Spleen (tissue), 11 donors: ENCODE data around the gene RARA. TPM values are rescaled to one million over a fixed set of nuclear protein-coding genes. Genes with fewer than 3 reads are reported as not detected.

Experiments
- DNase-seq: peaks from one replicate; pipeline ENCODE4 v3.0.0-alpha.2; 2020
- H3K27ac ChIP-seq, 8 donors: fragments of 200-600 bp; sonication (generic) in 7 of 8; 1 replicate in 4 of 8; 2 replicates in 4 of 8; pipeline versions ENCODE4 v1.5.0 to v1.8.0; 2016 to 2021; ENCODE audit warnings: inconsistent platforms in 4 of 8, mild to moderate bottlenecking in 4 of 8, moderate library complexity in 1 of 8
- H3K27me3 ChIP-seq, 7 donors: fragments of 200-600 bp; sonication (generic) in 6 of 7; replicated peaks in 1 of 7; 1 replicate in 4 of 7; 2 replicates in 3 of 7; pipeline versions ENCODE4 v1.5.0 to v1.8.0; 2016 to 2021; ENCODE audit warnings: inconsistent platforms in 3 of 7, mild to moderate bottlenecking in 1 of 7
- H3K36me3 ChIP-seq, 6 donors: fragments of 200-600 bp; sonication (generic) in 5 of 6; 1 replicate in 4 of 6; 2 replicates in 2 of 6; pipeline versions ENCODE4 v1.5.0 to v1.8.0; 2016 to 2021; ENCODE audit warnings: inconsistent platforms in 2 of 6
- H3K4me1 ChIP-seq, 6 donors: fragments of 200-600 bp; sonication (generic) in 5 of 6; 1 replicate in 3 of 6; 2 replicates in 3 of 6; pipeline versions ENCODE4 v1.5.0 to v1.8.0; 2016 to 2021; ENCODE audit warnings: inconsistent platforms in 3 of 6
- H3K4me3 ChIP-seq, 8 donors: fragments of 200-600 bp; sonication (generic) in 7 of 8; 1 replicate in 4 of 8; 2 replicates in 4 of 8; pipeline versions ENCODE4 v1.5.0 to v1.8.0; 2016 to 2021; ENCODE audit warnings: inconsistent platforms in 4 of 8, mild to moderate bottlenecking in 4 of 8, moderate library complexity in 2 of 8
- H3K9me3 ChIP-seq, 8 donors: fragments of 200-600 bp; sonication (generic) in 7 of 8; 1 replicate in 4 of 8; 2 replicates in 4 of 8; pipeline versions ENCODE4 v1.5.0 to v1.8.0; 2016 to 2021; ENCODE audit warnings: inconsistent platforms in 4 of 8
- POLR2A ChIP-seq, 3 donors: fragments of 450-650 bp; IDR thresholded peaks; one replicate each; pipeline ENCODE4 v1.5.1; 2017; ENCODE audit warnings: antibody characterized with exemption in 3 of 3, mild to moderate bottlenecking in 1 of 3
- POLR2AphosphoS5 ChIP-seq, 3 donors: sonication (generic); formaldehyde crosslinking; IDR thresholded peaks; one replicate each; pipeline ENCODE4 v1.5.1; 2017; ENCODE audit warnings: antibody characterized with exemption in 3 of 3
- WGBS, 5 donors: extraction: QIAGEN DNeasy Blood & Tissue Kit in 3 of 5; methylation state at CpG; one replicate each; pipeline versions ENCODE4 v1.1.5 to v1.1.7; 2013 to 2018; 5-methylcytosine and 5-hydroxymethylcytosine counted together
- intact Hi-C: fragments of 100-400 bp; cut with DNase I; formaldehyde crosslinking; loops from one replicate; pipeline ENCODE4 v1.15.0; 2023; ENCODE audit warnings: low total_unique reads
- polyA plus RNA-seq, 3 donors: library from polyadenylated mRNA; stranded (reverse); fragments of 200-250 nt; gene quantifications; one replicate each; pipeline ENCODE4 v1.2.1, GENCODE V29; 2013
- total RNA-seq, 7 donors: library from RNA; depleted of rRNA in 3 of 7; stranded (reverse); fragments of >200 nt in 3 of 7; fragmentation: NEBNext Ultra II Directional in 4 of 7; extraction: Animal tissue kit (Norgen Biotek cat#: 25700) in 4 of 7; gene quantifications; one replicate each; pipeline versions ENCODE4 v1.1.0 to v1.2.1, GENCODE V29; 2016 to 2021
- TF ChIP-seq, protein P1 (sequence below), 11 experiments: fragments of 200-600 bp in 7 of 11; fragments of 450-650 bp in 4 of 11; sonication (generic) in 4 of 11; IDR thresholded peaks in 8 of 11; conservative IDR thresholded peaks in 3 of 11; 1 replicate in 7 of 11; 2 replicates in 4 of 11; pipeline versions ENCODE4 v1.4.0 to v1.8.0; 2016 to 2021; ENCODE audit warnings: antibody characterized with exemption in 11 of 11, inconsistent platforms in 4 of 11, mild to moderate bottlenecking in 1 of 11
- donor health status: healthy with polysubstance abuse.
- donor health status: DM: no; HTN: no; CAD: no; lungs with moderate emphysema.
- donor health status: DM: no; HTN: no; CAD: no.
- donor health status: Bipolar disorder and iron deficiency.
- donor health status: healthy.
- donor health status: DM: no; HTN: no; CAD: no.
- donor health status: DM: yes; HTN: yes; CAD: no.

Gene RARA
- total and polyA plus RNA-seq, 10 donors: 13.3 to 95.1 (median 58.9) TPM

DNA sequence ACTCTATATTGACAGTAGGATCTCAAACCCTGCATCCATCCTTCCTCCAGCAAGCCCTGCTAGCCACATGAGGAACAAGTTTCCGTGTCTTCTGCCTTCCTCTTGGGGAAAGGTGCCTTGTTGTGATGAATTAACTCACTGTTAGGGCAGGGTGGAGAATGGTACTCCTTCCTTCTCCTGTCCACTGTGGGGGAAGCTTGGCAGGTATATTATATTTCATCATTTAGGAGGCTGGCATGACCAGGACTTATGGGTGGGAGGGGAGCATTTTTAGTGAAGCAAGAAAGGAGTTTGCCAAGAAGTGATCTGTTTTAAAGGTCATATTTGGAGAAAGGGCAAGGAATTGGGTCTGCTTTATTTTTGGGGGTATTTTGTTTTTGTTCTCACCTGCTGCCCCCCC lies 30.6 kb upstream of the RARA start:
- no peaks in the 10 kb centered on the region for H3K9me3 ChIP-seq
- no peak overlapping the region for H3K4me3 ChIP-seq
- no peak for DNase-seq
- TF ChIP-seq POLR2A (IDR thresholded peaks at IDR 0.05) (no peak), POLR2AphosphoS5 (IDR thresholded peaks at IDR 0.05) (no peak)
- TF ChIP-seq, protein P1, sequence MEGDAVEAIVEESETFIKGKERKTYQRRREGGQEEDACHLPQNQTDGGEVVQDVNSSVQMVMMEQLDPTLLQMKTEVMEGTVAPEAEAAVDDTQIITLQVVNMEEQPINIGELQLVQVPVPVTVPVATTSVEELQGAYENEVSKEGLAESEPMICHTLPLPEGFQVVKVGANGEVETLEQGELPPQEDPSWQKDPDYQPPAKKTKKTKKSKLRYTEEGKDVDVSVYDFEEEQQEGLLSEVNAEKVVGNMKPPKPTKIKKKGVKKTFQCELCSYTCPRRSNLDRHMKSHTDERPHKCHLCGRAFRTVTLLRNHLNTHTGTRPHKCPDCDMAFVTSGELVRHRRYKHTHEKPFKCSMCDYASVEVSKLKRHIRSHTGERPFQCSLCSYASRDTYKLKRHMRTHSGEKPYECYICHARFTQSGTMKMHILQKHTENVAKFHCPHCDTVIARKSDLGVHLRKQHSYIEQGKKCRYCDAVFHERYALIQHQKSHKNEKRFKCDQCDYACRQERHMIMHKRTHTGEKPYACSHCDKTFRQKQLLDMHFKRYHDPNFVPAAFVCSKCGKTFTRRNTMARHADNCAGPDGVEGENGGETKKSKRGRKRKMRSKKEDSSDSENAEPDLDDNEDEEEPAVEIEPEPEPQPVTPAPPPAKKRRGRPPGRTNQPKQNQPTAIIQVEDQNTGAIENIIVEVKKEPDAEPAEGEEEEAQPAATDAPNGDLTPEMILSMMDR (IDR thresholded peaks at IDR 0.05 in 8 of 11, conservative IDR thresholded peaks at IDR 0.05 in 3 of 11): no peak
- WGBS, 5 donors: 47 to 96% (median 96%) methylated on average over 1 of the region's 1 CpG
- intact Hi-C loops: no loop called here
- peaks cover 0 to 99% (median 82%) of the 10 kb centered on the region in 6 donors for H3K36me3 ChIP-seq
- no peak overlapping the region for H3K27ac ChIP-seq
- H3K27me3 ChIP-seq: no peaks in the 10 kb centered on the region
- peaks cover 0 to 25% (median 11%) of the 10 kb centered on the region in 6 donors for H3K4me1 ChIP-seq

DNA sequence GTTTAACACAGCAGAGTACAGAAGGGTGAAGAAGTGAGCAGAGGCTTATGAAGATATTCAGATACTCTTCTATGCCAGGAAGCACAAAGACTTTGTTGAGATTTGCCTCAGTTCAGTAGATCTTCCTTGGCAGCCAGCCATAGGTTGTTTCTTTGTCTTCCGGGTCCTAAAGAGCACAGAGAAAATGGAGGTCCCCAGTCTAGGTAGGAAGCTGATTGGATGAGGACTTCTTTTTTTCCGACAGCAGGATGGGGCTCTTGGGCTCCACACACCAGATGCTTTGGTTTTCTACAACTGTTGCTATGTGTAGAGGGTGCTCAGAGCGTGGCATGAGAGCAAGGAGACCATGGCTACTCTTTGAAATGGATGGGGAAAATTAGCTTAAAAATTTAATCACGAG lies 29.6 kb upstream of the RARA start:
- Histone ChIP-seq H3K4me1 (peaks cover 0 to 25% (median 8%) of the 10 kb centered on the region in 6 donors), H3K27ac (no peak overlapping the region), H3K27me3 (no peaks in the 10 kb centered on the region), H3K36me3 (peaks cover 0 to 99% (median 74%) of the 10 kb centered on the region in 6 donors), H3K9me3 (no peaks in the 10 kb centered on the region), H3K4me3 (no peak overlapping the region)
- DNase-seq: no peak
- WGBS, 5 donors: 90 to 99% (median 92%) methylated on average over 4 of the region's 4 CpGs
- no peak for TF ChIP-seq POLR2AphosphoS5 (IDR thresholded peaks at IDR 0.05)
- TF ChIP-seq, protein P1 (IDR thresholded peaks at IDR 0.05 in 8 of 11, conservative IDR thresholded peaks at IDR 0.05 in 3 of 11): no peak
- TF ChIP-seq POLR2A (IDR thresholded peaks at IDR 0.05): no peak
- intact Hi-C loops: no loop called here

DNA sequence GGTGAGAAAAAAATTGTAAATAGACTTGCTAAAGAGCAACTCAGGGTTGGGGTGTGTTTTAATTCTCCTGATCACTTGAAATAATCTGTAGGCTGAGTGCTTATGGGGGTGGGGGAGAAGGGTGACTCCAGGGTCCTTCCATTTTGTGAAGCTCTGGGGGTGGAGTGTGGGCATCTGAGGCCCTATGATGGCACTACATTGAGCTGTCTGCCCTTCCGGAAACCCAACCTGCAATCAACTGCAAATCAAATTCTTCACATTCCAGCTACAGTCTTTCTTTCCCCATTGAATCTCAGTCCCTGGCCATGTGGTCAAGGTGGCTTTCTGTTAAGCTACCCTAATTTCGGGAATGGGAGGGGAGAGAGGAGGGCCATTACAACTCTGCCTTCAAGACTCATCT lies 27.3 kb upstream of the RARA start:
- TF ChIP-seq POLR2A (IDR thresholded peaks at IDR 0.05) (no peak), POLR2AphosphoS5 (IDR thresholded peaks at IDR 0.05) (no peak)
- TF ChIP-seq, protein P1 (IDR thresholded peaks at IDR 0.05 in 8 of 11, conservative IDR thresholded peaks at IDR 0.05 in 3 of 11): no peak
- no peaks in the 10 kb centered on the region for H3K9me3 ChIP-seq

GRCh38 chr17:40283662-40284061 lies 25.3 kb upstream of the RARA start:
- H3K27me3 ChIP-seq: no peaks in the 10 kb centered on the region
- intact Hi-C loops: no loop called here
- no peak for TF ChIP-seq POLR2AphosphoS5 (IDR thresholded peaks at IDR 0.05)
- TF ChIP-seq, protein P1 (IDR thresholded peaks at IDR 0.05 in 8 of 11, conservative IDR thresholded peaks at IDR 0.05 in 3 of 11): no peak
- no peak for TF ChIP-seq POLR2A (IDR thresholded peaks at IDR 0.05)
- H3K4me1 ChIP-seq: peaks cover 7 to 26% (median 11%) of the 10 kb centered on the region in 6 donors
- H3K9me3 ChIP-seq: no peaks in the 10 kb centered on the region
- no peak for DNase-seq
- peak overlapping the region in 2 of 8 donors; percentile 19 to 38 for H3K27ac ChIP-seq
- 66 to 78% (median 70%) methylated on average over 2 of the region's 2 CpGs for WGBS, 5 donors
- no peak overlapping the region for H3K4me3 ChIP-seq
- peaks cover 0 to 65% (median 33%) of the 10 kb centered on the region in 6 donors for H3K36me3 ChIP-seq

More for the DNA sequence above, 27.3 kb upstream of the RARA start:
- peaks cover 0 to 9% (median 0%) of the 10 kb centered on the region in 6 donors for H3K4me1 ChIP-seq
- 86 to 92% (median 91%) methylated on average over 2 of the region's 2 CpGs for WGBS, 5 donors
- H3K4me3 ChIP-seq: no peak overlapping the region
- peaks cover 0 to 85% (median 52%) of the 10 kb centered on the region in 6 donors for H3K36me3 ChIP-seq
- no peaks in the 10 kb centered on the region for H3K27me3 ChIP-seq
- H3K27ac ChIP-seq: no peak overlapping the region
- no peak for DNase-seq
- intact Hi-C loops: no loop called here
